K562 (cell line): ENCODE measurements around the gene CHST15. TPM values are rescaled to one million over a fixed set of nuclear protein-coding genes. Genes with fewer than 3 reads are reported as not detected.

Experiments used
- ATAC-seq: fragments of 200-7000 bp; cut with Tn5 transposase; 3 replicates; pipeline ENCODE4 v1.9.1; 2020; ENCODE audit warnings: moderate library complexity
- BruUV-seq: library from RNA; stranded (reverse); fragments of 400-500 nt; replicated peaks from 2 replicates; lab custom pipeline; 2021; lab: Mats Ljungman, UMichigan
- CTCF ChIA-PET: fragments of 300-600 bp; formaldehyde crosslinking; extraction: SDS; loops from one replicate; lab custom pipeline; 2021; ENCODE audit warnings: low intra/inter-chr PET ratio; lab: Yijun Ruan, JAX
- POLR2A ChIA-PET: fragments of 300-600, 350-650 bp; sonication (Branson Sonifier 250); formaldehyde crosslinking; extraction: SDS; loops from one replicate; lab custom pipeline; 2021; ENCODE audit warnings: antibody characterized with exemption, inconsistent platforms; lab: Yijun Ruan, JAX
- DNase-seq, 4 experiments: peaks; one replicate each; pipeline versions ENCODE4 v3.0.0 to v3.0.0-alpha.2; 2011 to 2018; ENCODE audit warnings: low spot score in 3 of 4, mixed read lengths in 3 of 4; ENCODE audit errors: extremely low read depth in 1 of 4
- FAIRE-seq: peaks from 2 replicates; lab custom pipeline; 2011; peaks lifted over from hg19 to GRCh38; lab: Jason Lieb, UNC
- H2AFZ ChIP-seq: 2 replicates; pipeline ENCODE4 v1.6.0; 2011; ENCODE audit warnings: low read depth, low read length, control low read depth, inconsistent platforms
- H3K27ac ChIP-seq: fragments of 200-600 bp; 3 replicates; pipeline ENCODE4 v1.8.0; 2011; ENCODE audit warnings: low read depth, mild to moderate bottlenecking, control low read depth, inconsistent platforms, low read length, moderate library complexity, mixed read lengths; ENCODE audit errors: extremely low read depth
- H3K27me3 ChIP-seq, 2 experiments: fragments of 300-600 bp in 1 of 2; 2 replicates in 1 of 2; 3 replicates in 1 of 2; pipeline versions ENCODE4 v1.6.0 to v1.8.0; 2011; ENCODE audit warnings: inconsistent platforms in 2 of 2, low read length in 2 of 2, mild to moderate bottlenecking in 1 of 2, mixed read lengths in 1 of 2, moderate library complexity in 1 of 2; ENCODE audit not compliant: control insufficient read depth in 2 of 2, insufficient read depth in 2 of 2
- H3K36me3 ChIP-seq: fragments of 300-600 bp; 3 replicates; pipeline ENCODE4 v1.8.0; 2011; ENCODE audit warnings: mild to moderate bottlenecking, low read length, inconsistent platforms; ENCODE audit not compliant: control insufficient read depth, insufficient read depth
- H3K4me1 ChIP-seq, 2 experiments: fragments of 200-600 bp in 1 of 2; replicated peaks in 1 of 2; 2 replicates in 1 of 2; 3 replicates in 1 of 2; pipeline versions ENCODE4 v1.5.1 to v1.8.0; 2011; ENCODE audit warnings: inconsistent platforms in 2 of 2, low read length in 2 of 2, mild to moderate bottlenecking in 1 of 2, mixed read lengths in 1 of 2, moderate library complexity in 1 of 2; ENCODE audit not compliant: control insufficient read depth in 2 of 2, insufficient read depth in 2 of 2
- H3K4me2 ChIP-seq: 2 replicates; pipeline ENCODE4 v1.6.1; 2011; ENCODE audit warnings: low read length, control low read depth, inconsistent platforms, mixed read lengths; ENCODE audit not compliant: insufficient read depth
- H3K4me3 ChIP-seq: fragments of 200-600 bp; sonication (generic), shearing (Covaris generic); 2 replicates; pipeline ENCODE4 v1.5.1; 2016; ENCODE audit warnings: control low read depth, inconsistent platforms
- H3K79me2 ChIP-seq: fragments of 200-600 bp; 3 replicates; pipeline ENCODE4 v1.8.0; 2011; ENCODE audit warnings: low read length, inconsistent platforms; ENCODE audit not compliant: control insufficient read depth, insufficient read depth
- H3K9ac ChIP-seq, 2 experiments: 2 replicates each; pipeline versions ENCODE4 v1.6.0 to v1.6.1; 2011; ENCODE audit warnings: low read depth in 2 of 2, low read length in 2 of 2, control low read depth in 1 of 2, inconsistent platforms in 1 of 2, mild to moderate bottlenecking in 1 of 2, mixed read lengths in 1 of 2; ENCODE audit not compliant: insufficient read depth in 1 of 2
- H3K9me1 ChIP-seq: one replicate; pipeline ENCODE4 v1.6.0; 2011; ENCODE audit warnings: inconsistent platforms, mild to moderate bottlenecking, low read length, moderate library complexity; ENCODE audit not compliant: control insufficient read depth, insufficient read depth
- H3K9me3 ChIP-seq: replicated peaks from 2 replicates; pipeline ENCODE4 v1.5.1; 2011; ENCODE audit warnings: low read depth, low read length, inconsistent platforms; ENCODE audit not compliant: control insufficient read depth, insufficient read depth
- H4K20me1 ChIP-seq: replicated peaks from 2 replicates; pipeline ENCODE4 v1.6.1; 2011; ENCODE audit warnings: low read length, inconsistent platforms, mixed read lengths; ENCODE audit not compliant: control insufficient read depth, insufficient read depth
- ARID1B ChIP-seq: fragments of 450-650 bp; IDR thresholded peaks from 2 replicates; pipeline ENCODE4 v1.6.1; 2016; ENCODE audit warnings: antibody characterized with exemption, mild to moderate bottlenecking, inconsistent platforms
- FOXJ3 ChIP-seq: sonication (generic); formaldehyde crosslinking; IDR thresholded peaks from 2 replicates; pipeline ENCODE4 v1.4.0; 2020; ENCODE audit warnings: mild to moderate bottlenecking, missing genetic modification reagents
- KLF13 ChIP-seq: fragments of 450-650 bp; IDR thresholded peaks from 2 replicates; pipeline ENCODE4 v1.6.1; 2016; ENCODE audit warnings: missing genetic modification characterization, low read depth, mild to moderate bottlenecking, missing compliant biosample characterization, moderate library complexity, borderline replicate concordance
- U2AF1 ChIP-seq: fragments of 200-400 bp; formaldehyde crosslinking; optimal IDR thresholded peaks from 2 replicates; pipeline ENCODE3; 2017; ENCODE audit warnings: mild to moderate bottlenecking, low read depth, low read length, moderate library complexity
- WGBS: fragments of 100-300 bp; shearing (Covaris generic); methylation state at CpG from one replicate; pipeline ENCODE4 v1.1.6; 2016; ENCODE audit warnings: low coverage, mixed read lengths; ENCODE audit not compliant: insufficient coverage; ENCODE audit errors: missing lambda C conversion rate; 5-methylcytosine and 5-hydroxymethylcytosine counted together
- in situ Hi-C: fragments of 300-500 bp; cut with MboI; formaldehyde crosslinking; loops from 4 replicates; pipeline ENCODE4 v1.15.0; 2018; ENCODE audit warnings: inconsistent platforms, mixed read lengths
- intact Hi-C: fragments of 100-400 bp; cut with micrococcal nuclease; formaldehyde crosslinking; loops from 2 replicates; pipeline ENCODE4 v1.14.2; 2022
- polyA plus RNA-seq, 8 experiments: library from polyadenylated mRNA; depleted of rRNA in 4 of 8; stranded (reverse) in 5 of 8; unstranded in 3 of 8; fragments of >200 nt; fragmentation: Nextera tagmentation in 2 of 8; fragmentation: Illumina TruSeq in 1 of 8; extraction: Ambion mirVana in 2 of 8; extraction: Trizol in 1 of 8; gene quantifications; 2 replicates each; pipeline versions ENCODE4 v1.2.1 to v1.2.3, GENCODE V29; 2011 to 2014; ENCODE audit warnings: inconsistent platforms in 1 of 8, missing spikeins in 1 of 8
- total RNA-seq, 7 experiments: library from RNA; depleted of rRNA in 6 of 7; stranded (reverse); fragments of >200 nt in 6 of 7; fragmentation: Illumina TruSeq in 2 of 7; extraction: Trizol in 2 of 7; gene quantifications; 2 replicates each; pipeline versions ENCODE4 v1.2.1 to v1.2.3, GENCODE V29; 2011 to 2021; ENCODE audit warnings: low replicate concordance in 1 of 7
- TF ChIP-seq, protein P1 (sequence below), 2 experiments: fragments of 450-650 bp in 1 of 2; sonication (generic) in 1 of 2; formaldehyde crosslinking; conservative IDR thresholded peaks; 2 replicates each; pipeline versions ENCODE4 v1.4.0 to v1.8.1; 2020 to 2022; ENCODE audit warnings: mild to moderate bottlenecking in 1 of 2, missing genetic modification reagents in 1 of 2

Gene CHST15
- total and polyA plus RNA-seq, 9 of the 15 experiments (the other 6 are each of a cell fraction or from before 2014, with no cell fraction given): 0.04 to 0.16 (median 0.08) TPM

DNA sequence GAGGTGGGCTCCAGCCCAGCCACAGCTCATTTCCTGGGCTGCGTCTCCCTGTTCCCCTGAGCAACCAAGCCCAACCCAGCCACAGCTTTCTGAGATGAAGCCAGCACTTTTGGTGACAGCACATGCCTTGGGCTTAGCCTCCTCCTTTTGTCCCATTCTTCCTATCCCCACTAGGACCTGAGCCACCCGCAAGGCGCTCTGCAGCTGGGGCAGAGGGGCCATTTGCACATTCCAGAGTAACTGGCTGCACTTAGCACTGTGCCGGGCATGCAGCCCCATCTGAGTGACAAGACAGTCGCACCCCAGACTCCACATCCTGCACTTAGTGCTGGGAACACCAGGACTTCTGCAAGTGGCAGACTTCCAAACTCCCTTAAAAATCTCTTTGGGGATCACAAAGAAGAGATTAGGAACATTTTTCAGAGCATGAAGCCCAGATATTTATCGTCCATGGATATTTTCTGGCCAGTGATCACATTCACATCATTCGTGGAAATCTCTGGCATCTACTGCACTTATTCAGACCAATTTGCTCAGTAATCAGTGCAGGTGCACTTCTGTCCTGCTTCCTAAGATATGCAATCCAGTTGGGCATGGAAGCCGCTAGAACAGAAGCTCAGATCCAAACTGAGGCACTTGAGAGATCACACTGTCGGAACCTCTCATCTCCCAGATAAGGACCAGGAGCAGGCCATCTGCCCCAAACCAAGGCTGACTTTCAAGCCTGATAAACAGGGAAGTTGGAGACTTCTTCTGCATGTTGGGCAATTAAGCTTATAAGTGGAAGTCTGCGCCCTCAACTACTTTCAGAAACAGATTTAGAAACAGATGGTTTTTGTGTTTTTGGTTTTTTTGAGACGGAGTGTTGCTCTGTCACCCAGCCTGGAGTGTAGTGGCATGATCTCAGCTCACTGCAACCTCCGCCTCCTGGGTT is 26.4 kb downstream of the CHST15 start:
- Histone ChIP-seq H2AFZ (no peak overlapping the region), H3K9ac (no peak overlapping the region), H3K79me2 (no peaks in the 10 kb centered on the region), H3K4me2 (no peak overlapping the region), H3K36me3 (no peaks in the 10 kb centered on the region), H4K20me1 (no peaks in the 10 kb centered on the region), H3K9me1 (no peaks in the 10 kb centered on the region), H3K4me3 (no peak overlapping the region), H3K9me3 (no peaks in the 10 kb centered on the region), H3K27ac (no peak overlapping the region), H3K4me1 (no peaks in the 10 kb centered on the region), H3K27me3 (peaks cover 0 to 54% of the 10 kb centered on the region in 2 experiments)
- no peak for FAIRE-seq
- POLR2A ChIA-PET: no interaction called here
- no peak for DNase-seq
- BruUV-seq: no TSS peak
- 3% methylated on average over 12 of the region's 12 CpGs for WGBS
- no peak for ATAC-seq
- intact Hi-C loops: no loop called here
- CTCF ChIA-PET: no interaction called here
- TF ChIP-seq ARID1B (no peak), FOXJ3 (CRISPR knock-in tag) (no peak), U2AF1 (no peak), KLF13 (no peak)
- TF ChIP-seq, protein P1, sequence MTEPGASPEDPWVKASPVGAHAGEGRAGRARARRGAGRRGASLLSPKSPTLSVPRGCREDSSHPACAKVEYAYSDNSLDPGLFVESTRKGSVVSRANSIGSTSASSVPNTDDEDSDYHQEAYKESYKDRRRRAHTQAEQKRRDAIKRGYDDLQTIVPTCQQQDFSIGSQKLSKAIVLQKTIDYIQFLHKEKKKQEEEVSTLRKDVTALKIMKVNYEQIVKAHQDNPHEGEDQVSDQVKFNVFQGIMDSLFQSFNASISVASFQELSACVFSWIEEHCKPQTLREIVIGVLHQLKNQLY (CRISPR knock-in tag; conservative IDR thresholded peaks at IDR 0.05): no peak
- in situ Hi-C loops: no loop called here
